K562 (cell line): Measurements from ENCODE around the gene PITX1. TPM values are rescaled to one million over a fixed set of nuclear protein-coding genes. Genes with fewer than 3 reads are reported as not detected.

Experiments used
- ATAC-seq: fragments of 200-7000 bp; cut with Tn5 transposase; 3 replicates; pipeline ENCODE4 v1.9.1; 2020; ENCODE audit warnings: moderate library complexity
- BruUV-seq: library from RNA; stranded (reverse); fragments of 400-500 nt; replicated peaks from 2 replicates; lab custom pipeline; 2021; lab: Mats Ljungman, UMichigan
- CTCF ChIA-PET: fragments of 300-600 bp; formaldehyde crosslinking; extraction: SDS; loops from one replicate; lab custom pipeline; 2021; ENCODE audit warnings: low intra/inter-chr PET ratio; lab: Yijun Ruan, JAX
- POLR2A ChIA-PET: fragments of 300-600, 350-650 bp; sonication (Branson Sonifier 250); formaldehyde crosslinking; extraction: SDS; loops from one replicate; lab custom pipeline; 2021; ENCODE audit warnings: antibody characterized with exemption, inconsistent platforms; lab: Yijun Ruan, JAX
- DNase-seq, 4 experiments: peaks; one replicate each; pipeline versions ENCODE4 v3.0.0 to v3.0.0-alpha.2; 2011 to 2018; ENCODE audit warnings: low spot score in 3 of 4, mixed read lengths in 3 of 4; ENCODE audit errors: extremely low read depth in 1 of 4
- FAIRE-seq: peaks from 2 replicates; lab custom pipeline; 2011; peaks lifted over from hg19 to GRCh38; lab: Jason Lieb, UNC
- H2AFZ ChIP-seq: 2 replicates; pipeline ENCODE4 v1.6.0; 2011; ENCODE audit warnings: low read depth, low read length, control low read depth, inconsistent platforms
- H3K27ac ChIP-seq: fragments of 200-600 bp; 3 replicates; pipeline ENCODE4 v1.8.0; 2011; ENCODE audit warnings: low read depth, mild to moderate bottlenecking, control low read depth, inconsistent platforms, low read length, moderate library complexity, mixed read lengths; ENCODE audit errors: extremely low read depth
- H3K27me3 ChIP-seq, 2 experiments: fragments of 300-600 bp in 1 of 2; 2 replicates in 1 of 2; 3 replicates in 1 of 2; pipeline versions ENCODE4 v1.6.0 to v1.8.0; 2011; ENCODE audit warnings: inconsistent platforms in 2 of 2, low read length in 2 of 2, mild to moderate bottlenecking in 1 of 2, mixed read lengths in 1 of 2, moderate library complexity in 1 of 2; ENCODE audit not compliant: control insufficient read depth in 2 of 2, insufficient read depth in 2 of 2
- H3K36me3 ChIP-seq: fragments of 300-600 bp; 3 replicates; pipeline ENCODE4 v1.8.0; 2011; ENCODE audit warnings: mild to moderate bottlenecking, low read length, inconsistent platforms; ENCODE audit not compliant: control insufficient read depth, insufficient read depth
- H3K4me1 ChIP-seq, 2 experiments: fragments of 200-600 bp in 1 of 2; replicated peaks in 1 of 2; 2 replicates in 1 of 2; 3 replicates in 1 of 2; pipeline versions ENCODE4 v1.5.1 to v1.8.0; 2011; ENCODE audit warnings: inconsistent platforms in 2 of 2, low read length in 2 of 2, mild to moderate bottlenecking in 1 of 2, mixed read lengths in 1 of 2, moderate library complexity in 1 of 2; ENCODE audit not compliant: control insufficient read depth in 2 of 2, insufficient read depth in 2 of 2
- H3K4me2 ChIP-seq: 2 replicates; pipeline ENCODE4 v1.6.1; 2011; ENCODE audit warnings: low read length, control low read depth, inconsistent platforms, mixed read lengths; ENCODE audit not compliant: insufficient read depth
- H3K4me3 ChIP-seq: fragments of 200-600 bp; sonication (generic), shearing (Covaris generic); 2 replicates; pipeline ENCODE4 v1.5.1; 2016; ENCODE audit warnings: control low read depth, inconsistent platforms
- H3K79me2 ChIP-seq: fragments of 200-600 bp; 3 replicates; pipeline ENCODE4 v1.8.0; 2011; ENCODE audit warnings: low read length, inconsistent platforms; ENCODE audit not compliant: control insufficient read depth, insufficient read depth
- H3K9ac ChIP-seq, 2 experiments: 2 replicates each; pipeline versions ENCODE4 v1.6.0 to v1.6.1; 2011; ENCODE audit warnings: low read depth in 2 of 2, low read length in 2 of 2, control low read depth in 1 of 2, inconsistent platforms in 1 of 2, mild to moderate bottlenecking in 1 of 2, mixed read lengths in 1 of 2; ENCODE audit not compliant: insufficient read depth in 1 of 2
- H3K9me1 ChIP-seq: one replicate; pipeline ENCODE4 v1.6.0; 2011; ENCODE audit warnings: inconsistent platforms, mild to moderate bottlenecking, low read length, moderate library complexity; ENCODE audit not compliant: control insufficient read depth, insufficient read depth
- H3K9me3 ChIP-seq: replicated peaks from 2 replicates; pipeline ENCODE4 v1.5.1; 2011; ENCODE audit warnings: low read depth, low read length, inconsistent platforms; ENCODE audit not compliant: control insufficient read depth, insufficient read depth
- H4K20me1 ChIP-seq: replicated peaks from 2 replicates; pipeline ENCODE4 v1.6.1; 2011; ENCODE audit warnings: low read length, inconsistent platforms, mixed read lengths; ENCODE audit not compliant: control insufficient read depth, insufficient read depth
- CHD2 ChIP-seq: IDR thresholded peaks from 2 replicates; pipeline ENCODE4 v1.6.1; 2011; ENCODE audit warnings: low read depth, low read length
- PHB ChIP-seq: fragments of 250-450 bp; sonication (Bioruptor Pico); IDR thresholded peaks from 2 replicates; pipeline ENCODE4 v1.5.0; 2021
- TFAP4 ChIP-seq: sonication (generic); formaldehyde crosslinking; IDR thresholded peaks from 2 replicates; pipeline ENCODE4 v1.8.0; 2022; ENCODE audit warnings: missing genetic modification reagents, mild to moderate bottlenecking, moderate library complexity, borderline replicate concordance
- ZFP36 ChIP-seq: fragments of 150-350 bp; IDR thresholded peaks from 2 replicates; pipeline ENCODE4 v1.6.1; 2018; ENCODE audit warnings: low read length, low read depth; ENCODE audit not compliant: partially characterized antibody
- ZNF3 ChIP-seq: fragments of 250-450 bp; sonication (Bioruptor Pico); IDR thresholded peaks from 2 replicates; pipeline ENCODE4 v1.5.0; 2021; ENCODE audit warnings: mild to moderate bottlenecking, moderate library complexity
- WGBS: fragments of 100-300 bp; shearing (Covaris generic); methylation state at CpG from one replicate; pipeline ENCODE4 v1.1.6; 2016; ENCODE audit warnings: low coverage, mixed read lengths; ENCODE audit not compliant: insufficient coverage; ENCODE audit errors: missing lambda C conversion rate; 5-methylcytosine and 5-hydroxymethylcytosine counted together
- in situ Hi-C: fragments of 300-500 bp; cut with MboI; formaldehyde crosslinking; loops from 4 replicates; pipeline ENCODE4 v1.15.0; 2018; ENCODE audit warnings: inconsistent platforms, mixed read lengths
- intact Hi-C: fragments of 100-400 bp; cut with micrococcal nuclease; formaldehyde crosslinking; loops from 2 replicates; pipeline ENCODE4 v1.14.2; 2022
- polyA plus RNA-seq, 8 experiments: library from polyadenylated mRNA; depleted of rRNA in 4 of 8; stranded (reverse) in 5 of 8; unstranded in 3 of 8; fragments of >200 nt; fragmentation: Nextera tagmentation in 2 of 8; fragmentation: Illumina TruSeq in 1 of 8; extraction: Ambion mirVana in 2 of 8; extraction: Trizol in 1 of 8; gene quantifications; 2 replicates each; pipeline versions ENCODE4 v1.2.1 to v1.2.3, GENCODE V29; 2011 to 2014; ENCODE audit warnings: inconsistent platforms in 1 of 8, missing spikeins in 1 of 8
- total RNA-seq, 7 experiments: library from RNA; depleted of rRNA in 6 of 7; stranded (reverse); fragments of >200 nt in 6 of 7; fragmentation: Illumina TruSeq in 2 of 7; extraction: Trizol in 2 of 7; gene quantifications; 2 replicates each; pipeline versions ENCODE4 v1.2.1 to v1.2.3, GENCODE V29; 2011 to 2021; ENCODE audit warnings: low replicate concordance in 1 of 7

PITX1 gene
- total and polyA plus RNA-seq, 9 of the 15 experiments (the other 6 are each of a cell fraction or from before 2014, with no cell fraction given): 0.13 to 88.2 (median 24.9) TPM

DNA sequence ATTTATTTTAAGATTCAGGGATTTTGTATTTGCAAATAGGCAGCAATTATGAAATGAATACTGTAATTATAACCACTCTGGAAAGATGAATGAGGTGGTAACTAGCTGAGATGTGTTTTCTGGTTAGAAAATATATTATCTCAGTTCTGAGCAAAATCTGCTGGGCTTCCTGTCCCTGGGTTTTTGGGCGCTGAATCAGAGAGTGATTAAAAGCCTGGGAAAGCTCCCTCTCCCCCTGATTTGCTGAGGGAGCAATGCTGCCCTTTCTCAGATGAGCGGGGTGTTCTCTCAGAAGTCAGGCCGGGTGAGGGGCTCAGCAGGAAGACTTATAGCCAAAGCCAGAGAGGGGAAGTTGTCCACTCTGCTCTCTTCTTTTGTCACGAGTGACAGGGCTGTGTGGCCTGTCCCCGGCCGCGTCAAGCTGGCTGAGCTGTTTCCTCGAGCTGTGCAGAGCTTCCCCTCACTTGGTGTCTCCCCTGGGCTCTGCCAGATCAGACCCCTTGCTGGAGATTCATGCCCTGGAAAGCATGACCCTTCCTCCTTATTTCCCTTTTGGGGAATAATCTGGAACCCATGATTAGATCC is 39.8 kb upstream of the PITX1 start:
- no peak for ATAC-seq
- BruUV-seq: no TSS peak
- POLR2A ChIA-PET: interaction anchor here (0.5 to 4.8 kb wide), 6 partner anchors 12 to 449 kb away, joined by 3 to 19 read pairs (median 3); no protein-coding TSS in a partner anchor

More for the DNA sequence above, 39.8 kb upstream of the PITX1 start:
- Histone ChIP-seq H3K4me3 (no peak overlapping the region), H4K20me1 (no peaks in the 10 kb centered on the region), H3K9ac (no peak overlapping the region; a peak in 1 of 4 replicates), H2AFZ (no peak overlapping the region), H3K4me1 (no peaks in the 10 kb centered on the region; a peak in 3 of 5 replicates), H3K36me3 (no peaks in the 10 kb centered on the region), H3K27me3 (no peaks in the 10 kb centered on the region), H3K27ac (no peak overlapping the region), H3K9me1 (no peaks in the 10 kb centered on the region), H3K79me2 (no peaks in the 10 kb centered on the region), H3K4me2 (no peak overlapping the region), H3K9me3 (no peaks in the 10 kb centered on the region)
- FAIRE-seq: no peak
- CTCF ChIA-PET: no interaction called here
- intact Hi-C loops (no loop called here), in situ Hi-C loops (no loop called here)
- WGBS: 41% methylated on average over 7 of the region's 8 CpGs
- TF ChIP-seq ZNF3 (CRISPR knock-in tag) (no peak), TFAP4 (CRISPR knock-in tag) (no peak), CHD2 (no peak), ZFP36 (no peak), PHB (CRISPR knock-in tag) (no peak)
- no peak for DNase-seq
